Peyer's patch (tissue), 4 donors: Measurements from ENCODE around the gene BPIFB1.

Source experiments
- POLR2A ChIP-seq, 2 donors: fragments of 450-650 bp; IDR thresholded peaks; one replicate each; pipeline ENCODE4 v1.5.1; 2017; ENCODE audit warnings: antibody characterized with exemption in 2 of 2, mild to moderate bottlenecking in 2 of 2, moderate library complexity in 2 of 2
- TF ChIP-seq, protein P1 (sequence below), 6 experiments: fragments of 450-650 bp in 4 of 6; fragments of 200-600 bp in 2 of 6; sonication (generic) in 1 of 6; IDR thresholded peaks; one replicate each; pipeline ENCODE4 v1.5.1; 2017 to 2019; ENCODE audit warnings: antibody characterized with exemption in 6 of 6, mild to moderate bottlenecking in 3 of 6, moderate library complexity in 1 of 6

DNA sequence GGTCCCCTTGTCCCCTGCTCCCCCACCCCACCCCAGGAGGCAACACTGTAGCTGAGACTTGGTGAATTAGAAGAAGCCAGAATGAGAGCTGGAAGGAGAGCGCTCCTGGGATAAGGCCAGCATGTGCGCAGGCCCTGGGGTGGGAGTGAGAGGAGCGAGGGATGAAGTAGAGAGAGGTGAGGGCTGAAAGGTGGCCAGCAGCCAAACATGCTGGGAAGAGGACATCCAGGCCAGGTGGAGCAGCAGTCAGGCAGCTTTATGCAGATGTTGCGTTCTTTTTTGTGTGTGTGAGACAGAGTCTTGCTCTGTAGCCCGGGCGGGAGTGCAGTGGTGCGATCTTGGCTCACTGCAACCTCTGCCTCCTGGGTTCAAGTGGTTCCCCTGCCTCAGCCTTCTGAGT is 2.2 kb upstream of the BPIFB1 start:
- TF ChIP-seq, protein P1, sequence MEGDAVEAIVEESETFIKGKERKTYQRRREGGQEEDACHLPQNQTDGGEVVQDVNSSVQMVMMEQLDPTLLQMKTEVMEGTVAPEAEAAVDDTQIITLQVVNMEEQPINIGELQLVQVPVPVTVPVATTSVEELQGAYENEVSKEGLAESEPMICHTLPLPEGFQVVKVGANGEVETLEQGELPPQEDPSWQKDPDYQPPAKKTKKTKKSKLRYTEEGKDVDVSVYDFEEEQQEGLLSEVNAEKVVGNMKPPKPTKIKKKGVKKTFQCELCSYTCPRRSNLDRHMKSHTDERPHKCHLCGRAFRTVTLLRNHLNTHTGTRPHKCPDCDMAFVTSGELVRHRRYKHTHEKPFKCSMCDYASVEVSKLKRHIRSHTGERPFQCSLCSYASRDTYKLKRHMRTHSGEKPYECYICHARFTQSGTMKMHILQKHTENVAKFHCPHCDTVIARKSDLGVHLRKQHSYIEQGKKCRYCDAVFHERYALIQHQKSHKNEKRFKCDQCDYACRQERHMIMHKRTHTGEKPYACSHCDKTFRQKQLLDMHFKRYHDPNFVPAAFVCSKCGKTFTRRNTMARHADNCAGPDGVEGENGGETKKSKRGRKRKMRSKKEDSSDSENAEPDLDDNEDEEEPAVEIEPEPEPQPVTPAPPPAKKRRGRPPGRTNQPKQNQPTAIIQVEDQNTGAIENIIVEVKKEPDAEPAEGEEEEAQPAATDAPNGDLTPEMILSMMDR (IDR thresholded peaks at IDR 0.05) = no peak
- no peak for TF ChIP-seq POLR2A (IDR thresholded peaks at IDR 0.05)
